ENCODE results near the gene ST8SIA3.
"Not testable (repeated sequence)": the region's sequence is repeated elsewhere in the genome, so short reads cannot be mapped to it uniquely, and the experiment has no call there.

Gene ST8SIA3

GRCh38 chr18:57366528-57367081 lies 14.2 kb downstream of the ST8SIA3 start:
- DNase-seq = no peak

- DNase-seq = no peak
Measured at GRCh38 chr18:57372444-57372843, 20.1 kb downstream of the ST8SIA3 start.

- DNase-seq = no peak
Measured at GRCh38 chr18:57373017-57373416, 20.7 kb downstream of the ST8SIA3 start.

GRCh38 chr18:57376503-57376902 lies 24.1 kb downstream of the ST8SIA3 start:
- DNase-seq = no peak

- no peak for DNase-seq
Measured at GRCh38 chr18:57389271-57389670, 36.9 kb downstream of the ST8SIA3 start.

- no peak for DNase-seq
Measured at GRCh38 chr18:57390044-57390443, 37.7 kb downstream of the ST8SIA3 start.

- not testable (repeated sequence) for DNase-seq
Measured at GRCh38 chr18:57394749-57395148, 42.4 kb downstream of the ST8SIA3 start.

- not testable (repeated sequence) for DNase-seq
Measured at GRCh38 chr18:57396831-57397230, 44.5 kb downstream of the ST8SIA3 start.

- DNase-seq = no peak
Measured at GRCh38 chr18:57397440-57398132, 45.2 kb downstream of the ST8SIA3 start.

GRCh38 chr18:57404345-57404744 lies 52.0 kb downstream of the ST8SIA3 start:
- DNase-seq = no peak

- no peak for DNase-seq
Measured at GRCh38 chr18:57409650-57410049, 57.3 kb downstream of the ST8SIA3 start.

- no peak for DNase-seq
Measured at GRCh38 chr18:57410749-57411148, 58.4 kb downstream of the ST8SIA3 start.

- DNase-seq = no peak
Measured at GRCh38 chr18:57416542-57416941, 64.2 kb downstream of the ST8SIA3 start.
